ENCODE results near the gene RPL39L. TPM values are rescaled to one million over a fixed set of nuclear protein-coding genes. Genes with fewer than 3 reads are reported as not detected.

The RPL39L gene
- total RNA-seq, 3 donors from 2014 or later = 1.4 to 5.8 (median 2.9) TPM

- Histone ChIP-seq H3K4me1 (ENCODE audit: low read depth) (no peaks in the 10 kb centered on the region), H3K36me3 (ENCODE audit: low read depth) (no peaks in the 10 kb centered on the region), H3K9me3 (peaks cover 11% of the 10 kb centered on the region), H3K4me3 (no peak overlapping the region)
- intact Hi-C loops (cut with DNase I, micrococcal nuclease) = no loop called here
- ATAC-seq (no peak), DNase-seq (no peak)
- TF ChIP-seq CTCF (IDR thresholded peaks at IDR 0.05) = no peak
These were observed 56.4 kb downstream of the RPL39L start for GRCh38 chr3:187082758-187083375.

GRCh38 chr3:187080799-187081450 lies 58.4 kb downstream of the RPL39L start:
- intact Hi-C loops (cut with DNase I, micrococcal nuclease) = no loop called here
- no peak for TF ChIP-seq CTCF (IDR thresholded peaks at IDR 0.05)

GRCh38 chr3:187079090-187080022 lies 59.9 kb downstream of the RPL39L start:
- intact Hi-C loops (cut with DNase I, micrococcal nuclease) = no loop called here

More at GRCh38 chr3:187080799-187081450, 58.4 kb downstream of the RPL39L start:
- Histone ChIP-seq H3K36me3 (ENCODE audit: low read depth) (no peaks in the 10 kb centered on the region), H3K4me1 (ENCODE audit: low read depth) (no peaks in the 10 kb centered on the region), H3K9me3 (no peaks in the 10 kb centered on the region), H3K4me3 (no peak overlapping the region)
- ATAC-seq (no peak), DNase-seq (no peak)

GRCh38 chr3:187077537-187077936 lies 61.8 kb downstream of the RPL39L start:
- intact Hi-C loops (cut with DNase I, micrococcal nuclease) = no loop called here
- Histone ChIP-seq H3K36me3 (ENCODE audit: low read depth) (no peaks in the 10 kb centered on the region), H3K9me3 (no peaks in the 10 kb centered on the region), H3K4me3 (no peak overlapping the region), H3K4me1 (ENCODE audit: low read depth) (no peaks in the 10 kb centered on the region)
- no peak for TF ChIP-seq CTCF (IDR thresholded peaks at IDR 0.05)
- no peak for DNase-seq
- no peak for ATAC-seq

More at GRCh38 chr3:187079090-187080022, 59.9 kb downstream of the RPL39L start:
- TF ChIP-seq CTCF (IDR thresholded peaks at IDR 0.05) = no peak
- DNase-seq (no peak), ATAC-seq (no peak)
- H3K4me1 ChIP-seq (ENCODE audit: low read depth) = no peaks in the 10 kb centered on the region
- no peaks in the 10 kb centered on the region for H3K9me3 ChIP-seq
- no peak overlapping the region for H3K4me3 ChIP-seq
- no peaks in the 10 kb centered on the region for H3K36me3 ChIP-seq (ENCODE audit: low read depth)

- Histone ChIP-seq H3K9me3 (no peaks in the 10 kb centered on the region), H3K4me1 (ENCODE audit: low read depth) (no peaks in the 10 kb centered on the region), H3K4me3 (no peak overlapping the region), H3K36me3 (ENCODE audit: low read depth) (no peaks in the 10 kb centered on the region)
- intact Hi-C loops (cut with DNase I, micrococcal nuclease) = no loop called here
- TF ChIP-seq CTCF (IDR thresholded peaks at IDR 0.05) = no peak
- DNase-seq (no peak), ATAC-seq (no peak)
These were observed 62.2 kb downstream of the RPL39L start for GRCh38 chr3:187077085-187077484.
